ENCODE results near the gene TFAP2E.

GRCh38 chr1:35580949-35581388 is 7.9 kb downstream of the TFAP2E start:
- no peak for TF ChIP-seq GATA2 (IDR thresholded peaks at IDR 0.05; ENCODE audit: low read depth, low read length)
- TF ChIP-seq GATA3 (IDR thresholded peaks at IDR 0.05; ENCODE audit: low read depth, low read length): no peak
